H1 (cell line): ENCODE results near the gene UBE4B. TPM values are rescaled to one million over a fixed set of nuclear protein-coding genes. Genes with fewer than 3 reads are reported as not detected.

Source experiments
- CTCF ChIA-PET: fragments of 300-600 bp; sonication (Branson Sonifier 250); formaldehyde crosslinking; loops from one replicate; lab custom pipeline; 2021; ENCODE audit not compliant: partially characterized antibody; lab: Charles Lee
- POLR2A ChIA-PET: fragments of 300-600 bp; sonication (Branson Sonifier 250); formaldehyde crosslinking; loops from one replicate; lab custom pipeline; 2021; ENCODE audit warnings: inconsistent platforms; ENCODE audit not compliant: partially characterized antibody; lab: Charles Lee
- DNase-seq, 2 experiments: peaks; one replicate each; pipeline versions ENCODE4 v3.0.0 to v3.0.0-alpha.2; 2010 to 2022; ENCODE audit warnings: low spot score in 2 of 2, low read depth in 1 of 2, mixed read lengths in 1 of 2
- FAIRE-seq: peaks from 2 replicates; lab custom pipeline; 2011; peaks lifted over from hg19 to GRCh38; lab: Jason Lieb, UNC
- H2AFZ ChIP-seq: 2 replicates; pipeline ENCODE4 v1.8.1; 2012; ENCODE audit warnings: low read length, inconsistent platforms
- H2AK5ac ChIP-seq: 2 replicates; pipeline ENCODE4 v1.6.1; 2013; ENCODE audit warnings: low read depth, low read length
- H2BK120ac ChIP-seq: replicated peaks from 2 replicates; pipeline ENCODE3; 2013; ENCODE audit warnings: low read depth, low read length, inconsistent platforms
- H2BK12ac ChIP-seq: 2 replicates; pipeline ENCODE4 v1.6.1; 2013; ENCODE audit warnings: low read depth, low read length
- H2BK15ac ChIP-seq: 2 replicates; pipeline ENCODE4 v1.6.1; 2013; ENCODE audit warnings: low read length
- H2BK20ac ChIP-seq: 2 replicates; pipeline ENCODE4 v1.6.1; 2013; ENCODE audit warnings: low read length
- H2BK5ac ChIP-seq: 2 replicates; pipeline ENCODE4 v1.6.1; 2013; ENCODE audit warnings: low read depth, low read length
- H3K14ac ChIP-seq: 2 replicates; pipeline ENCODE4 v1.6.1; 2013; ENCODE audit warnings: inconsistent platforms; ENCODE audit not compliant: insufficient read length
- H3K18ac ChIP-seq: 2 replicates; pipeline ENCODE4 v1.6.1; 2013; ENCODE audit warnings: low read length; ENCODE audit errors: extremely low read depth
- H3K23ac ChIP-seq: 2 replicates; pipeline ENCODE4 v1.6.1; 2013; ENCODE audit warnings: inconsistent platforms; ENCODE audit not compliant: insufficient read length
- H3K23me2 ChIP-seq: 2 replicates; pipeline ENCODE4 v1.6.1; 2013; ENCODE audit warnings: low read depth, low read length
- H3K27ac ChIP-seq: 2 replicates; pipeline ENCODE4 v1.6.1; 2011; ENCODE audit warnings: low read depth, low read length, inconsistent platforms
- H3K27me3 ChIP-seq, 4 experiments: replicated peaks in 1 of 4; 1 replicate in 1 of 4; 2 replicates in 3 of 4; pipeline versions ENCODE4 v1.6.1 to v1.8.1; 2011 to 2013; ENCODE audit warnings: low read length in 3 of 4, mild to moderate bottlenecking in 3 of 4, inconsistent platforms in 2 of 4, mixed read lengths in 2 of 4, moderate library complexity in 1 of 4; ENCODE audit not compliant: control insufficient read depth in 3 of 4, insufficient read depth in 3 of 4; ENCODE audit errors: extremely low read depth in 1 of 4
- H3K36me3 ChIP-seq, 4 experiments: 2 replicates each; pipeline versions ENCODE4 v1.6.1 to v1.8.1; 2011 to 2013; ENCODE audit warnings: mild to moderate bottlenecking in 4 of 4, low read length in 3 of 4, moderate library complexity in 2 of 4, control low read depth in 1 of 4, inconsistent platforms in 1 of 4; ENCODE audit not compliant: insufficient read depth in 4 of 4, control insufficient read depth in 2 of 4
- H3K4ac ChIP-seq: replicated peaks from 2 replicates; pipeline ENCODE3; 2013; ENCODE audit warnings: low read length, low read depth, mixed read lengths, inconsistent platforms; ENCODE audit not compliant: insufficient read length
- H3K4me1 ChIP-seq, 4 experiments: replicated peaks in 1 of 4; 1 replicate in 1 of 4; 2 replicates in 3 of 4; pipeline versions ENCODE4 v1.6.1 to v1.8.1; 2011 to 2013; ENCODE audit warnings: low read length in 3 of 4, inconsistent platforms in 2 of 4, mixed read lengths in 1 of 4; ENCODE audit not compliant: insufficient read depth in 4 of 4, control insufficient read depth in 3 of 4
- H3K4me2 ChIP-seq, 2 experiments: 2 replicates each; pipeline versions ENCODE4 v1.6.1 to v1.8.1; 2011 to 2013; ENCODE audit warnings: low read depth in 2 of 2, low read length in 2 of 2, control low read depth in 1 of 2, inconsistent platforms in 1 of 2, mild to moderate bottlenecking in 1 of 2; ENCODE audit not compliant: insufficient read depth in 1 of 2
- H3K4me3 ChIP-seq, 4 experiments: fragments of 200-600, 300-600 bp in 1 of 4; sonication (generic), shearing (Covaris generic), sonication (Bioruptor Twin) in 1 of 4; 2 replicates each; pipeline versions ENCODE4 v1.5.1 to v1.8.1; 2011 to 2016; ENCODE audit warnings: low read length in 4 of 4, low read depth in 3 of 4, control low read depth in 2 of 4, inconsistent platforms in 2 of 4, mild to moderate bottlenecking in 2 of 4, mixed read lengths in 1 of 4, moderate library complexity in 1 of 4; ENCODE audit not compliant: insufficient read depth in 2 of 4; ENCODE audit errors: extremely low read depth in 1 of 4
- H3K56ac ChIP-seq: replicated peaks from 2 replicates; pipeline ENCODE3; 2013; ENCODE audit warnings: low read depth, mild to moderate bottlenecking, mixed read lengths, low read length, inconsistent platforms; ENCODE audit not compliant: insufficient read length
- H3K79me1 ChIP-seq: 2 replicates; pipeline ENCODE4 v1.6.1; 2013; ENCODE audit warnings: low read depth, low read length, control low read depth
- H3K79me2 ChIP-seq, 2 experiments: 2 replicates each; pipeline versions ENCODE4 v1.6.1 to v1.8.1; 2012 to 2013; ENCODE audit warnings: low read length in 2 of 2, mild to moderate bottlenecking in 2 of 2, inconsistent platforms in 1 of 2; ENCODE audit not compliant: insufficient read depth in 2 of 2, control insufficient read depth in 1 of 2
- H3K9ac ChIP-seq, 4 experiments: replicated peaks in 1 of 4; 1 replicate in 1 of 4; 2 replicates in 3 of 4; pipeline versions ENCODE4 v1.6.1 to v1.8.1; 2011 to 2013; ENCODE audit warnings: low read depth in 3 of 4, low read length in 3 of 4, control low read depth in 2 of 4, mild to moderate bottlenecking in 2 of 4, moderate library complexity in 2 of 4, inconsistent platforms in 1 of 4; ENCODE audit errors: extremely low read depth in 1 of 4
- H3K9me3 ChIP-seq, 2 experiments: 2 replicates each; pipeline versions ENCODE4 v1.6.1 to v1.8.1; 2012 to 2013; ENCODE audit warnings: mild to moderate bottlenecking in 2 of 2, moderate library complexity in 2 of 2, control low read depth in 1 of 2, inconsistent platforms in 1 of 2, low read depth in 1 of 2, low read length in 1 of 2, mixed read lengths in 1 of 2; ENCODE audit not compliant: insufficient read depth in 2 of 2
- H4K20me1 ChIP-seq, 2 experiments: replicated peaks in 1 of 2; 2 replicates each; pipeline versions ENCODE3 to v1.8.1; 2011 to 2013; ENCODE audit warnings: inconsistent platforms in 2 of 2, low read length in 2 of 2, mild to moderate bottlenecking in 1 of 2; ENCODE audit not compliant: insufficient read depth in 2 of 2, control insufficient read depth in 1 of 2
- H4K5ac ChIP-seq: 2 replicates; pipeline ENCODE4 v1.6.1; 2013; ENCODE audit warnings: low read length, low read depth, mixed read lengths, inconsistent platforms; ENCODE audit not compliant: insufficient read length
- H4K8ac ChIP-seq: 2 replicates; pipeline ENCODE4 v1.8.0; 2013; ENCODE audit warnings: mild to moderate bottlenecking, moderate library complexity, low read length, inconsistent platforms; ENCODE audit not compliant: insufficient read depth; ENCODE audit errors: extremely low read depth
- H4K91ac ChIP-seq: replicated peaks from 2 replicates; pipeline ENCODE3; 2013; ENCODE audit warnings: low read length, mixed read lengths, inconsistent platforms; ENCODE audit not compliant: insufficient read length
- CTCF ChIP-seq, 3 experiments: IDR thresholded peaks; 1 replicate in 2 of 3; 2 replicates in 1 of 3; pipeline versions ENCODE4 v1.5.1 to v1.6.1; 2011; ENCODE audit warnings: low read length in 3 of 3, mild to moderate bottlenecking in 3 of 3, inconsistent platforms in 2 of 3, low read depth in 1 of 3, moderate library complexity in 1 of 3; ENCODE audit not compliant: insufficient read depth in 1 of 3; ENCODE audit errors: control extremely low read depth in 1 of 3
- GABPA ChIP-seq: IDR thresholded peaks from 2 replicates; pipeline ENCODE4 v1.6.1; 2011; ENCODE audit warnings: mild to moderate bottlenecking, low read length, moderate library complexity, borderline replicate concordance; ENCODE audit not compliant: insufficient read depth
- GTF2F1 ChIP-seq: IDR thresholded peaks from 2 replicates; pipeline ENCODE4 v1.6.1; 2012; ENCODE audit warnings: low read depth, low read length, improper control_type of control experiment, borderline replicate concordance
- NANOG ChIP-seq: IDR thresholded peaks from 2 replicates; pipeline ENCODE4 v1.6.1; 2011; ENCODE audit warnings: low read length, low read depth, mild to moderate bottlenecking, inconsistent platforms; ENCODE audit not compliant: insufficient read depth, poor library complexity, severe bottlenecking
- PHF8 ChIP-seq: fragments of 200-600 bp; sonication (generic); conservative IDR thresholded peaks from 2 replicates; pipeline ENCODE4 v1.7.1; 2012; ENCODE audit warnings: low read depth, mild to moderate bottlenecking, inconsistent platforms, low read length, moderate library complexity
- RAD21 ChIP-seq, 2 experiments: IDR thresholded peaks in 1 of 2; conservative IDR thresholded peaks in 1 of 2; 2 replicates each; pipeline ENCODE4 v1.6.1; 2011; ENCODE audit warnings: low read depth in 2 of 2, low read length in 2 of 2, improper control_type of control experiment in 1 of 2, inconsistent platforms in 1 of 2, mild to moderate bottlenecking in 1 of 2, moderate library complexity in 1 of 2
- SP1 ChIP-seq: IDR thresholded peaks from 2 replicates; pipeline ENCODE4 v1.6.1; 2011; ENCODE audit warnings: low read depth, low read length
- WGBS, 2 experiments: shearing (Covaris generic) in 1 of 2; methylation state at CpG; one replicate each; pipeline versions ENCODE4 v1.1.6 to v1.1.7; 2013 to 2015; ENCODE audit warnings: low lambda C conversion rate in 2 of 2, mixed read lengths in 2 of 2, inconsistent platforms in 1 of 2, low coverage in 1 of 2, missing lambda C conversion rate in 1 of 2; ENCODE audit not compliant: insufficient replicate concordance in 2 of 2, insufficient coverage in 1 of 2, insufficient read length in 1 of 2; ENCODE audit errors: extremely low coverage in 1 of 2, missing lambda C conversion rate in 1 of 2; 5-methylcytosine and 5-hydroxymethylcytosine counted together
- polyA plus RNA-seq, 7 experiments: library from polyadenylated mRNA; depleted of rRNA in 3 of 7; stranded (reverse) in 5 of 7; unstranded in 2 of 7; fragments of >200 nt in 5 of 7; fragments of 200-250 nt in 2 of 7; gene quantifications; 1 replicate in 5 of 7; 2 replicates in 1 of 7; 4 replicates in 1 of 7; pipeline versions ENCODE4 v1.2.1 to v1.2.3, GENCODE V29; 2011 to 2013; ENCODE audit warnings: missing spikeins in 2 of 7, mixed read lengths in 2 of 7
- total RNA-seq: library from RNA; stranded (reverse); fragmentation: NEBNext Ultra II Directional; extraction: Animal tissue kit (Norgen Biotek cat#: 25700); gene quantifications from 2 replicates; pipeline ENCODE4 v1.2.1, GENCODE V29; 2021
- TF ChIP-seq, protein P1 (sequence below): IDR thresholded peaks from 2 replicates; pipeline ENCODE4 v1.6.1; 2012; ENCODE audit warnings: low read length, inconsistent platforms

The UBE4B gene
- total and polyA plus RNA-seq, 2 of the 8 experiments (the other 6 are each of a cell fraction or from before 2014, with no cell fraction given): 24.5 to 90.1 TPM

- H3K9me3 ChIP-seq: no peaks in the 10 kb centered on the region
- no peak overlapping the region for H3K4me2 ChIP-seq
- POLR2A ChIA-PET: interaction anchor here (0.7 kb wide), 1 partner anchor 46 kb away, joined by 3 read pairs; no protein-coding TSS in a partner anchor
- no peak overlapping the region for H2BK120ac ChIP-seq
- H2AK5ac ChIP-seq: no peak overlapping the region
- no peaks in the 10 kb centered on the region for H3K79me1 ChIP-seq
- H4K8ac ChIP-seq: no peak overlapping the region
- no peak for FAIRE-seq
- no peaks in the 10 kb centered on the region for H3K79me2 ChIP-seq
- H3K18ac ChIP-seq: no peak overlapping the region
- H2AFZ ChIP-seq: no peak overlapping the region
- 87% methylated on average over 5 of the region's 5 CpGs; no CpG with 5 or more reads in 1 of the 2 experiments for WGBS, 2 experiments
- no peak overlapping the region for H2BK12ac ChIP-seq
- H3K4me3 ChIP-seq: no peak overlapping the region
- no peak overlapping the region for H2BK20ac ChIP-seq
- H3K23ac ChIP-seq: no peak overlapping the region
- peaks cover 6% of the 10 kb centered on the region; the same call in 1 of the 2 replicates for H3K23me2 ChIP-seq
- H3K4ac ChIP-seq: no peak overlapping the region
- no peak overlapping the region for H2BK5ac ChIP-seq
- no peak overlapping the region for H3K56ac ChIP-seq
- H3K27ac ChIP-seq: no peak overlapping the region
- H3K9ac ChIP-seq: no peak overlapping the region
- H3K14ac ChIP-seq: no peak overlapping the region
- H4K91ac ChIP-seq: no peak overlapping the region
- peaks cover 0 to 4% (median 1%) of the 10 kb centered on the region in 4 experiments; a peak in 3 of 7 replicates for H3K4me1 ChIP-seq
- DNase-seq: no peak
- H2BK15ac ChIP-seq: no peak overlapping the region
- H3K27me3 ChIP-seq: peaks cover 8 to 18% (median 17%) of the 10 kb centered on the region in 4 experiments
- H3K36me3 ChIP-seq: no peaks in the 10 kb centered on the region
- CTCF ChIA-PET: interaction anchor here (0.6 to 1.4 kb wide), 3 partner anchors 10 to 202 kb away, joined by 3 to 9 read pairs (median 3); no protein-coding TSS in a partner anchor
- H4K5ac ChIP-seq: no peak overlapping the region
- H4K20me1 ChIP-seq: no peaks in the 10 kb centered on the region
- TF ChIP-seq GTF2F1: no peak
- TF ChIP-seq GABPA: no peak
- TF ChIP-seq PHF8: no peak
- no peak for TF ChIP-seq SP1
- TF ChIP-seq RAD21 (IDR thresholded peaks at IDR 0.05 in 1 of 2, conservative IDR thresholded peaks at IDR 0.05 in 1 of 2; ENCODE audit: low read depth in 2 of 2, low read length in 2 of 2): no peak
- no peak for TF ChIP-seq CTCF (IDR thresholded peaks at IDR 0.05; ENCODE audit: control extremely low read depth in 1 of 3, insufficient read depth in 1 of 3, low read depth in 1 of 3, low read length in 3 of 3)
- TF ChIP-seq, protein P1, sequence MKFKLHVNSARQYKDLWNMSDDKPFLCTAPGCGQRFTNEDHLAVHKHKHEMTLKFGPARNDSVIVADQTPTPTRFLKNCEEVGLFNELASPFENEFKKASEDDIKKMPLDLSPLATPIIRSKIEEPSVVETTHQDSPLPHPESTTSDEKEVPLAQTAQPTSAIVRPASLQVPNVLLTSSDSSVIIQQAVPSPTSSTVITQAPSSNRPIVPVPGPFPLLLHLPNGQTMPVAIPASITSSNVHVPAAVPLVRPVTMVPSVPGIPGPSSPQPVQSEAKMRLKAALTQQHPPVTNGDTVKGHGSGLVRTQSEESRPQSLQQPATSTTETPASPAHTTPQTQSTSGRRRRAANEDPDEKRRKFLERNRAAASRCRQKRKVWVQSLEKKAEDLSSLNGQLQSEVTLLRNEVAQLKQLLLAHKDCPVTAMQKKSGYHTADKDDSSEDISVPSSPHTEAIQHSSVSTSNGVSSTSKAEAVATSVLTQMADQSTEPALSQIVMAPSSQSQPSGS: no peak
- TF ChIP-seq NANOG: no peak
Observed at GRCh38 chr1:9992910-9993309, 39.8 kb upstream of the UBE4B start.
